Smooth muscle cell (in vitro differentiated cells): ENCODE data around the gene SLC37A4. TPM values are rescaled to one million over a fixed set of nuclear protein-coding genes. Genes with fewer than 3 reads are reported as not detected.
A peak's percentile ranks its signal among the peaks of the same experiment; 100 is the strongest.
"Not testable (repeated sequence)": the region's sequence is repeated elsewhere in the genome, so short reads cannot be mapped to it uniquely, and the experiment has no call there.

Experiments used
- DNase-seq: peaks from one replicate; lab custom pipeline; 2025; ENCODE audit not compliant: unreplicated experiment; lab: John Stamatoyannopoulos, UW
- H2AFZ ChIP-seq: fragments of 200-600 bp; sonication (generic); 2 replicates; pipeline ENCODE4 v1.6.0; 2016; ENCODE audit warnings: antibody characterized with exemption, low read depth, mild to moderate bottlenecking
- H3F3A ChIP-seq: fragments of 200-600 bp; sonication (generic); 2 replicates; pipeline ENCODE4 v1.6.0; 2017; ENCODE audit warnings: antibody characterized with exemption, low read depth
- H3K27ac ChIP-seq: fragments of 200-600 bp; sonication (generic); 2 replicates; pipeline ENCODE4 v1.5.1; 2016; ENCODE audit warnings: low read depth, mild to moderate bottlenecking
- H3K27me3 ChIP-seq: fragments of 200-600 bp; sonication (generic); 2 replicates; pipeline ENCODE4 v1.6.1; 2016; ENCODE audit warnings: low read depth, mild to moderate bottlenecking
- H3K36me3 ChIP-seq: fragments of 200-600 bp; sonication (generic); 2 replicates; pipeline ENCODE4 v1.5.1; 2016; ENCODE audit warnings: low read depth
- H3K4me1 ChIP-seq: fragments of 200-600 bp; sonication (generic); 2 replicates; pipeline ENCODE4 v1.5.1; 2016; ENCODE audit warnings: low read depth
- H3K4me2 ChIP-seq: fragments of 200-600 bp; sonication (generic); 2 replicates; pipeline ENCODE4 v1.6.0; 2016; ENCODE audit warnings: mild to moderate bottlenecking
- H3K4me3 ChIP-seq: fragments of 200-600 bp; sonication (generic); 2 replicates; pipeline ENCODE4 v1.5.1; 2016; ENCODE audit warnings: mild to moderate bottlenecking
- H3K79me2 ChIP-seq: fragments of 200-600 bp; sonication (generic); 2 replicates; pipeline ENCODE4 v1.6.0; 2016; ENCODE audit warnings: low read depth, mild to moderate bottlenecking
- H3K9ac ChIP-seq: fragments of 200-600 bp; sonication (generic); 2 replicates; pipeline ENCODE4 v1.6.0; 2016; ENCODE audit warnings: low read depth
- H3K9me3 ChIP-seq: fragments of 200-600 bp; sonication (generic); replicated peaks from 2 replicates; pipeline ENCODE4 v1.5.1; 2016; ENCODE audit warnings: low read depth
- H4K20me1 ChIP-seq: fragments of 200-600 bp; sonication (generic); 2 replicates; pipeline ENCODE4 v1.6.0; 2016; ENCODE audit warnings: low read depth
- WGBS: methylation state at CpG from one replicate; pipeline ENCODE4 v1.1.7; 2016; ENCODE audit warnings: low lambda C conversion rate; 5-methylcytosine and 5-hydroxymethylcytosine counted together
- polyA plus RNA-seq: library from polyadenylated mRNA; unstranded; fragments of >200 nt; fragmentation: Nextera tagmentation; extraction: Ambion mirVana; gene quantifications from 2 replicates; pipeline ENCODE4 v1.2.1, GENCODE V29; 2016
- total RNA-seq: library from RNA; depleted of rRNA; stranded (reverse); fragments of >200 nt; gene quantifications from 2 replicates; pipeline ENCODE4 v1.2.3, GENCODE V29; 2014
- TF ChIP-seq, protein P1 (sequence below): fragments of 200-600 bp; sonication (generic); IDR thresholded peaks from 2 replicates; pipeline ENCODE4 v1.5.1; 2017; ENCODE audit warnings: borderline replicate concordance, mild to moderate bottlenecking, antibody characterized with exemption; ENCODE audit not compliant: insufficient read depth, poor library complexity, severe bottlenecking

Gene SLC37A4
- total and polyA plus RNA-seq, 2 experiments from 2014 or later: 22.3 to 22.8 TPM

DNA sequence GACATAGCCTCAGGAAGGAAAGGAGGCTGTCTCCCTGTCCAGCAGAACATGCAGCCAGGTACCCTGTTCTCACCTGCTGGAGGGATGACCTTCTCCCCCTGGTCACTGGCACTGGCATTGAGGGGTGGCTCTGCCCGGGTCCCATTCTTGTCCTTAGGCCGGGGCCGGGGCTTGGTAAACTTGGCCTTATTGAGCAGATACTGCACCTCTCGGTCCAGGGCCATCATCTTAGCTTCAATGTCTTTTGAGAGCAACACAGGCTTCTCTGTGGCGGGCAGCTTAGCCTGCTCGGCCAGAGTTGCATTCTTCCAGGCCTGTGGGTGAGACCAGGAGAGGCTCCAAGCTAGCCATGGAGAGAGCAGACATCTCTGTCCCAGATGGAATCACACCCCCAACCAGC, 15.8 kb upstream of the SLC37A4 start:
- Histone ChIP-seq H3K4me3 (no peak overlapping the region), H3K4me1 (no peaks in the 10 kb centered on the region), H3K4me2 (no peak overlapping the region), H3K9me3 (no peaks in the 10 kb centered on the region), H3K27ac (no peak overlapping the region), H3K27me3 (no peaks in the 10 kb centered on the region), H2AFZ (no peak overlapping the region), H3K36me3 (peaks cover 10% of the 10 kb centered on the region), H3F3A (no peaks in the 10 kb centered on the region), H3K79me2 (no peaks in the 10 kb centered on the region), H3K9ac (no peak overlapping the region), H4K20me1 (no peaks in the 10 kb centered on the region)
- 97% methylated on average over 6 of the region's 6 CpGs for WGBS
- DNase-seq: no peak
- TF ChIP-seq, protein P1, sequence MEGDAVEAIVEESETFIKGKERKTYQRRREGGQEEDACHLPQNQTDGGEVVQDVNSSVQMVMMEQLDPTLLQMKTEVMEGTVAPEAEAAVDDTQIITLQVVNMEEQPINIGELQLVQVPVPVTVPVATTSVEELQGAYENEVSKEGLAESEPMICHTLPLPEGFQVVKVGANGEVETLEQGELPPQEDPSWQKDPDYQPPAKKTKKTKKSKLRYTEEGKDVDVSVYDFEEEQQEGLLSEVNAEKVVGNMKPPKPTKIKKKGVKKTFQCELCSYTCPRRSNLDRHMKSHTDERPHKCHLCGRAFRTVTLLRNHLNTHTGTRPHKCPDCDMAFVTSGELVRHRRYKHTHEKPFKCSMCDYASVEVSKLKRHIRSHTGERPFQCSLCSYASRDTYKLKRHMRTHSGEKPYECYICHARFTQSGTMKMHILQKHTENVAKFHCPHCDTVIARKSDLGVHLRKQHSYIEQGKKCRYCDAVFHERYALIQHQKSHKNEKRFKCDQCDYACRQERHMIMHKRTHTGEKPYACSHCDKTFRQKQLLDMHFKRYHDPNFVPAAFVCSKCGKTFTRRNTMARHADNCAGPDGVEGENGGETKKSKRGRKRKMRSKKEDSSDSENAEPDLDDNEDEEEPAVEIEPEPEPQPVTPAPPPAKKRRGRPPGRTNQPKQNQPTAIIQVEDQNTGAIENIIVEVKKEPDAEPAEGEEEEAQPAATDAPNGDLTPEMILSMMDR: no peak

DNA sequence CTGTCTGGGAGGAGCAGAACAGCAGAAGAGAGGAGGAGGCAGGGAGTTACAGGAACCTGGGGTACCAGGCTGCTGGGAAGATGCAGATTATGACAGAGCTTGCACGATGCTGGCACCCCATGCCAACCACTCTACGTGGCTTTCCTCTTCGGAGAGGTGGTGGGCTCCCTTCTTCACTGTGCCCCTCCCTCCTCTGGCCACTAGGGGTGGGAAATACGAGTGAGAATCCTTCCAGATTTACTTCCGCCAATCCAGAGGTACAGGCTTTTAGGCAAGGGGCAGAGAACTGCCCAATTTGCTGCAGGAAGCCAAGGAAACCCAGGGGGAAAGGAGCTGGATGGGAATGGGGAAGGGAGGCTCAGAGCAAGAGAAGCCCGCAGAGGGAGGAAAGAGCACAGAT, 14.0 kb upstream of the SLC37A4 start:
- no peaks in the 10 kb centered on the region for H3K79me2 ChIP-seq
- no peaks in the 10 kb centered on the region for H3K4me1 ChIP-seq
- TF ChIP-seq, protein P1: peak; percentile 21
- no peak overlapping the region for H3K27ac ChIP-seq
- H3K9ac ChIP-seq: no peak overlapping the region
- DNase-seq: no peak
- no peaks in the 10 kb centered on the region for H4K20me1 ChIP-seq
- H3F3A ChIP-seq: no peaks in the 10 kb centered on the region
- no peaks in the 10 kb centered on the region for H3K27me3 ChIP-seq
- no peak overlapping the region for H3K4me3 ChIP-seq
- no peak overlapping the region for H2AFZ ChIP-seq
- no peaks in the 10 kb centered on the region for H3K9me3 ChIP-seq
- H3K36me3 ChIP-seq: peaks cover 2% of the 10 kb centered on the region
- WGBS: 82% methylated on average over 6 of the region's 6 CpGs
- no peak overlapping the region for H3K4me2 ChIP-seq

DNA sequence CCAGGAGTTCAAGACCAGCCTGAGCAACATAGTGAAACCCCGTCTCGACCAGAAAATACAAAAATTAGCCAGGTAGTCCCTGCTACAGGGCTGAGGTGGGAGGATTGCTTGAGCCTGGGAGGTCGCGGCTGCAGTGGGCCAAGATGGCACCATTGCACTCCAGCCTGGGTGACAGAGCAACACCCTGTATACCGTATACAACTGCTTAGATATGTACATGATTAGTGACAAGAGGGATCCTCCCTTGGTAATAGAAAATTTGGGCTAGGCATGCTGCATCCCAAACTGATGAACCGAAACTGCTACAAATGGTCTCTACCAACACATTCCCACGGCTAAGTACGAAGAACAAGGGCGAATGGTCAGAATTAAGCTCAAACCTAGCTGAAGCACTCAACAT, 12.2 kb upstream of the SLC37A4 start:
- Histone ChIP-seq H3K27me3 (no peaks in the 10 kb centered on the region), H3K9me3 (no peaks in the 10 kb centered on the region), H3K36me3 (no peaks in the 10 kb centered on the region), H3K4me3 (no peak overlapping the region), H2AFZ (no peak overlapping the region), H3K27ac (no peak overlapping the region), H3K79me2 (no peaks in the 10 kb centered on the region), H3K9ac (no peak overlapping the region), H3K4me1 (no peaks in the 10 kb centered on the region), H3K4me2 (no peak overlapping the region), H3F3A (no peaks in the 10 kb centered on the region), H4K20me1 (no peaks in the 10 kb centered on the region)
- WGBS: 92% methylated on average over 9 of the region's 9 CpGs
- TF ChIP-seq, protein P1: no peak
- no peak for DNase-seq

DNA sequence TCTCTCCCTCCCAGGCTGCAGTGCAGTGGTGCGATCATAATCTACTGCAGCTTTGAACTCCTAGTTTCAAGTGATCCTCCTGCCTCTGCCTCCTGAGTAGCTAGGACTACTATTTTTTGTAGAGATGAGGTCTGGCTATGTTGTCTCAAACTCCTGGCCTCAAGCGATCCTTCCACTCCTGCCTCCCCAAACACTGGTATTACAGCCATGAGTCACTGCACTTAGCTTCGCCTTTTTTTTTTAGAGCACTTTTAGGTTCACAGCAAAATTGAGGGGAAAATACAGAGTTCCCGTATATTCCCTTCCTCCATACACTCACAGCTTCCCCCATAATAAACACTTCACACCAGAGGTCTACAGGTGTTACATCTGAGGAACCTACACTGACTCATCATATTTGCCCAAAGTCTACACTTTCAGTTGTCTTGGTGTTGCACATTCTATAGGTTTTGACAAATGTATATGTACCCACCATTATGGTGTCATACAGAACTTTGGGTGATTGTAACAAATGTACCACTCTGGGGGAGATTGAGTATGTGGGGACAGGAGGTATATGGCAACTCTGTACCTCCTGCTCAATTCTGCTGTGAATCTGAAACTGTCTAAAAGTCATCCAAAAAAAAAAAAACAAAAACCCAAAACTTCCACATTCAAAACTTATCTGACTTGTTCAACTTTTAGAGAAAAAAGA, 11.3 kb upstream of the SLC37A4 start:
- H3K27me3 ChIP-seq: no peaks in the 10 kb centered on the region
- no peaks in the 10 kb centered on the region for H3F3A ChIP-seq
- 46% methylated on average over 4 of the region's 4 CpGs for WGBS
- H2AFZ ChIP-seq: no peak overlapping the region
- no peaks in the 10 kb centered on the region for H4K20me1 ChIP-seq
- no peaks in the 10 kb centered on the region for H3K4me1 ChIP-seq
- H3K36me3 ChIP-seq: no peaks in the 10 kb centered on the region
- no peaks in the 10 kb centered on the region for H3K79me2 ChIP-seq
- H3K9ac ChIP-seq: no peak overlapping the region
- DNase-seq: no peak
- H3K4me2 ChIP-seq: no peak overlapping the region
- no peak overlapping the region for H3K27ac ChIP-seq
- TF ChIP-seq, protein P1: no peak
- H3K9me3 ChIP-seq: no peaks in the 10 kb centered on the region
- no peak overlapping the region for H3K4me3 ChIP-seq

DNA sequence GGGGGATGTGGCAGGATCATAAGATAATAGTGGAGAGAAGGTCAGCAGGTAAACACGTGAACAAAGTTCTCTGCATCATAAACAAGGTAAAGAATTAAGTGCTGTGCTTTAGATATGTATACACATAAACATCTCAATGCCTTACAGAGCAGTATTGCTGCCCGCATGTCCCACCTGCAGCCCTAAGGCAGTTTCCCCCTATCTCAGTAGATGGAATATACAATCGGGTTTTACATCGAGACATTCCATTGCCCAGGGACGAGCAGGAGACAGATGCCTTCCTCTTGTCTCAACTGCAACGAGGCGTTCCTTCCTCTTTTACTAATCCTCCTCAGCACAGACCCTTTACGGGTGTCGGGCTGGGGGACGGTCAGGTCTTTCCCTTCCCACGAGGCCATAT, 8.8 kb upstream of the SLC37A4 start:
- not testable (repeated sequence) for H3K9me3 ChIP-seq, H3F3A ChIP-seq, H3K4me1 ChIP-seq, H3K79me2 ChIP-seq, H3K27ac ChIP-seq, H3K9ac ChIP-seq, H2AFZ ChIP-seq, DNase-seq, H3K4me3 ChIP-seq, H3K36me3 ChIP-seq, H3K4me2 ChIP-seq, H4K20me1 ChIP-seq, H3K27me3 ChIP-seq
- WGBS: 45% methylated on average over 11 of the region's 11 CpGs
